Central memory CD8-positive, alpha-beta T cell (primary cell): ENCODE measurements around the gene GALNT10.
"Not testable (repeated sequence)": the region's sequence is repeated elsewhere in the genome, so short reads cannot be mapped to it uniquely, and the experiment has no call there.

Experiments
- ATAC-seq: fragments of 150-1000 bp; cut with Tn5 transposase; replicated peaks from 2 replicates; pipeline ENCODE4 v1.10.0; 2022; ENCODE audit warnings: mild to moderate bottlenecking, moderate FRiP score, moderate number of reproducible peaks; ENCODE audit not compliant: poor library complexity, severe bottlenecking; ENCODE audit errors: extremely low read depth
- DNase-seq, 2 donors: peaks; one replicate each; pipeline ENCODE4 v3.0.0; 2021; ENCODE audit warnings: low spot score in 2 of 2
- H3K27ac Mint-ChIP-seq: one replicate; pipeline ENCODE4 v1.8.0; 2022; ENCODE audit warnings: low read depth, mild to moderate bottlenecking, moderate library complexity, mixed read lengths
- H3K27me3 Mint-ChIP-seq: one replicate; pipeline ENCODE4 v1.8.0; 2022; ENCODE audit warnings: mixed read lengths
- H3K36me3 Mint-ChIP-seq: one replicate; pipeline ENCODE4 v1.8.0; 2022; ENCODE audit warnings: mild to moderate bottlenecking, moderate library complexity, mixed read lengths; ENCODE audit not compliant: insufficient read depth
- H3K4me1 Mint-ChIP-seq: one replicate; pipeline ENCODE4 v1.8.0; 2022; ENCODE audit warnings: mixed read lengths
- H3K4me3 Mint-ChIP-seq: one replicate; pipeline ENCODE4 v1.8.0; 2022; ENCODE audit warnings: mild to moderate bottlenecking, moderate library complexity, mixed read lengths
- H3K9me3 Mint-ChIP-seq: one replicate; pipeline ENCODE4 v1.8.0; 2022; ENCODE audit warnings: mixed read lengths

The GALNT10 gene

GRCh38 chr5:154356020-154356655 lies 165.6 kb downstream of the GALNT10 start:
- H3K36me3 Mint-ChIP-seq, result peaks cover 8% of the 10 kb centered on the region
- H3K9me3 Mint-ChIP-seq, result no peaks in the 10 kb centered on the region
- H3K27ac Mint-ChIP-seq, result no peak overlapping the region
- ATAC-seq (no peak), DNase-seq (no peak)
- H3K4me1 Mint-ChIP-seq, result peaks cover 39% of the 10 kb centered on the region
- H3K4me3 Mint-ChIP-seq, result no peak overlapping the region
- H3K27me3 Mint-ChIP-seq, result no peaks in the 10 kb centered on the region

- H3K36me3 Mint-ChIP-seq, result peaks cover 10% of the 10 kb centered on the region
- no peaks in the 10 kb centered on the region for H3K27me3 Mint-ChIP-seq
- no peaks in the 10 kb centered on the region for H3K9me3 Mint-ChIP-seq
- H3K4me3 Mint-ChIP-seq, result no peak overlapping the region
- H3K4me1 Mint-ChIP-seq, result peaks cover 37% of the 10 kb centered on the region
- no peak overlapping the region for H3K27ac Mint-ChIP-seq
- no peak for ATAC-seq
- no peak for DNase-seq
Observed at GRCh38 chr5:154356958-154357357, 166.4 kb downstream of the GALNT10 start.

GRCh38 chr5:154358516-154359220 lies 168.1 kb downstream of the GALNT10 start:
- Mint-ChIP-seq H3K4me1 (peaks cover 30% of the 10 kb centered on the region), H3K4me3 (no peak overlapping the region), H3K27me3 (no peaks in the 10 kb centered on the region), H3K36me3 (peaks cover 6% of the 10 kb centered on the region), H3K27ac (peak overlapping the region; percentile 11), H3K9me3 (no peaks in the 10 kb centered on the region)
- ATAC-seq (no peak), DNase-seq (no peak)

GRCh38 chr5:154359221-154359573 lies 168.7 kb downstream of the GALNT10 start:
- DNase-seq (no peak), ATAC-seq (no peak)
- Mint-ChIP-seq H3K36me3 (peaks cover 6% of the 10 kb centered on the region), H3K27me3 (no peaks in the 10 kb centered on the region), H3K4me3 (no peak overlapping the region), H3K4me1 (peaks cover 25% of the 10 kb centered on the region), H3K9me3 (no peaks in the 10 kb centered on the region), H3K27ac (no peak overlapping the region)

- not testable (repeated sequence) for H3K9me3 Mint-ChIP-seq, H3K36me3 Mint-ChIP-seq, DNase-seq, ATAC-seq, H3K4me3 Mint-ChIP-seq, H3K27me3 Mint-ChIP-seq, H3K27ac Mint-ChIP-seq
- H3K4me1 Mint-ChIP-seq, result peaks cover 19% of the 10 kb centered on the region
Observed at GRCh38 chr5:154360241-154360640, 169.7 kb downstream of the GALNT10 start.

GRCh38 chr5:154363411-154363810 lies 172.9 kb downstream of the GALNT10 start:
- Mint-ChIP-seq H3K27me3 (no peaks in the 10 kb centered on the region), H3K36me3 (peaks cover 1% of the 10 kb centered on the region), H3K4me1 (peaks cover 10% of the 10 kb centered on the region), H3K9me3 (no peaks in the 10 kb centered on the region), H3K4me3 (no peak overlapping the region), H3K27ac (no peak overlapping the region)
- DNase-seq, result no peak
- no peak for ATAC-seq

GRCh38 chr5:154364771-154365170 lies 174.2 kb downstream of the GALNT10 start:
- Mint-ChIP-seq H3K36me3 (peaks cover 2% of the 10 kb centered on the region), H3K27me3 (no peaks in the 10 kb centered on the region), H3K27ac (no peak overlapping the region), H3K4me1 (peaks cover 14% of the 10 kb centered on the region), H3K4me3 (no peak overlapping the region), H3K9me3 (no peaks in the 10 kb centered on the region)
- DNase-seq, result no peak
- ATAC-seq, result no peak

- peak overlapping the region; percentile 29 for H3K27ac Mint-ChIP-seq
- DNase-seq (no peak), ATAC-seq (no peak)
- peaks cover 22% of the 10 kb centered on the region for H3K4me1 Mint-ChIP-seq
- H3K36me3 Mint-ChIP-seq, result peaks cover 2% of the 10 kb centered on the region
- H3K9me3 Mint-ChIP-seq, result no peaks in the 10 kb centered on the region
- H3K27me3 Mint-ChIP-seq, result no peaks in the 10 kb centered on the region
- H3K4me3 Mint-ChIP-seq, result no peak overlapping the region
Observed at GRCh38 chr5:154365823-154366222, 175.3 kb downstream of the GALNT10 start.

- Mint-ChIP-seq H3K27me3 (no peaks in the 10 kb centered on the region), H3K36me3 (peaks cover 2% of the 10 kb centered on the region), H3K4me3 (no peak overlapping the region), H3K27ac (peak overlapping the region; percentile 29), H3K4me1 (peaks cover 25% of the 10 kb centered on the region), H3K9me3 (no peaks in the 10 kb centered on the region)
- DNase-seq, result no peak
- ATAC-seq, result no peak
Observed at GRCh38 chr5:154366353-154366752, 175.8 kb downstream of the GALNT10 start.

GRCh38 chr5:154367101-154367500 lies 176.6 kb downstream of the GALNT10 start:
- Mint-ChIP-seq H3K36me3 (peaks cover 3% of the 10 kb centered on the region), H3K27me3 (no peaks in the 10 kb centered on the region), H3K4me3 (no peak overlapping the region), H3K9me3 (no peaks in the 10 kb centered on the region), H3K27ac (peak overlapping the region; percentile 29), H3K4me1 (peaks cover 24% of the 10 kb centered on the region)
- no peak for DNase-seq
- ATAC-seq, result no peak

GRCh38 chr5:154368041-154368800 lies 177.7 kb downstream of the GALNT10 start:
- H3K27me3 Mint-ChIP-seq, result no peaks in the 10 kb centered on the region
- peaks cover 3% of the 10 kb centered on the region for H3K36me3 Mint-ChIP-seq
- peak overlapping the region; percentile 36 for H3K27ac Mint-ChIP-seq
- H3K4me3 Mint-ChIP-seq, result no peak overlapping the region
- peaks cover 24% of the 10 kb centered on the region for H3K4me1 Mint-ChIP-seq
- DNase-seq (no peak), ATAC-seq (no peak)
- no peaks in the 10 kb centered on the region for H3K9me3 Mint-ChIP-seq

- DNase-seq (no peak), ATAC-seq (no peak)
- H3K4me3 Mint-ChIP-seq, result no peak overlapping the region
- peaks cover 3% of the 10 kb centered on the region for H3K36me3 Mint-ChIP-seq
- H3K27ac Mint-ChIP-seq, result peak overlapping the region; percentile 83
- H3K9me3 Mint-ChIP-seq, result no peaks in the 10 kb centered on the region
- H3K4me1 Mint-ChIP-seq, result peaks cover 28% of the 10 kb centered on the region
- H3K27me3 Mint-ChIP-seq, result no peaks in the 10 kb centered on the region
Observed at GRCh38 chr5:154369682-154370081, 179.1 kb downstream of the GALNT10 start.

GRCh38 chr5:154370119-154370518 lies 179.6 kb downstream of the GALNT10 start:
- H3K36me3 Mint-ChIP-seq, result peaks cover 3% of the 10 kb centered on the region
- no peaks in the 10 kb centered on the region for H3K27me3 Mint-ChIP-seq
- no peak overlapping the region for H3K4me3 Mint-ChIP-seq
- H3K27ac Mint-ChIP-seq, result peak overlapping the region; percentile 83
- no peak for ATAC-seq
- no peak for DNase-seq
- H3K4me1 Mint-ChIP-seq, result peaks cover 28% of the 10 kb centered on the region
- no peaks in the 10 kb centered on the region for H3K9me3 Mint-ChIP-seq
